Caco-2 (cell line): ENCODE measurements around the gene C9orf78. TPM values are rescaled to one million over a fixed set of nuclear protein-coding genes. Genes with fewer than 3 reads are reported as not detected.

Source experiments
- BruUV-seq: library from RNA; stranded (reverse); fragments of 400-500 nt; replicated peaks from 2 replicates; lab custom pipeline; 2021; lab: Mats Ljungman, UMichigan
- CTCF ChIA-PET: fragments of 300-600 bp; sonication (Branson Sonifier 250); formaldehyde crosslinking; loops from one replicate; lab custom pipeline; 2022; ENCODE audit warnings: antibody characterized with exemption; lab: Charles Lee
- POLR2A ChIA-PET: fragments of 300-600 bp; sonication (Branson Sonifier 250); formaldehyde crosslinking; loops from one replicate; lab custom pipeline; 2022; ENCODE audit warnings: antibody characterized with exemption; lab: Charles Lee
- DNase-seq, 2 experiments: peaks; one replicate each; pipeline versions ENCODE4 v3.0.0 to v3.0.0-alpha.2; 2020 to 2022
- H3K27me3 ChIP-seq: replicated peaks from 2 replicates; pipeline ENCODE4 v1.6.0; 2011; ENCODE audit warnings: low read length; ENCODE audit not compliant: control insufficient read depth, insufficient read depth
- H3K36me3 ChIP-seq: 2 replicates; pipeline ENCODE4 v1.5.1; 2011; ENCODE audit warnings: low read length; ENCODE audit not compliant: control insufficient read depth, insufficient read depth
- H3K4me1 ChIP-seq: fragments of 250-450 bp; sonication (Bioruptor Pico); 2 replicates; pipeline ENCODE4 v1.5.1; 2020; ENCODE audit warnings: mild to moderate bottlenecking
- H3K4me3 ChIP-seq: 2 replicates; pipeline ENCODE4 v1.5.1; 2011; ENCODE audit warnings: low read depth, mild to moderate bottlenecking, control low read depth, low read length
- H3K9me3 ChIP-seq: fragments of 250-450 bp; sonication (Bioruptor Pico); 2 replicates; pipeline ENCODE4 v1.5.1; 2020; ENCODE audit warnings: mild to moderate bottlenecking, moderate library complexity
- H3K27ac Mint-ChIP-seq: one replicate; pipeline ENCODE4 v1.8.0; 2022; ENCODE audit warnings: mixed read lengths; ENCODE audit not compliant: unreplicated experiment
- H3K27me3 Mint-ChIP-seq: one replicate; pipeline ENCODE4 v1.8.0; 2022; ENCODE audit warnings: mixed read lengths; ENCODE audit not compliant: insufficient read depth, unreplicated experiment
- H3K36me3 Mint-ChIP-seq: one replicate; pipeline ENCODE4 v1.8.0; 2022; ENCODE audit warnings: mild to moderate bottlenecking, mixed read lengths; ENCODE audit not compliant: insufficient read depth, unreplicated experiment
- H3K4me1 Mint-ChIP-seq: one replicate; pipeline ENCODE4 v1.8.0; 2022; ENCODE audit warnings: low read depth, mixed read lengths; ENCODE audit not compliant: unreplicated experiment
- H3K4me3 Mint-ChIP-seq: one replicate; pipeline ENCODE4 v1.8.0; 2022; ENCODE audit warnings: mild to moderate bottlenecking, moderate library complexity, mixed read lengths; ENCODE audit not compliant: unreplicated experiment
- H3K9me3 Mint-ChIP-seq: one replicate; pipeline ENCODE4 v1.8.0; 2022; ENCODE audit warnings: mixed read lengths; ENCODE audit not compliant: unreplicated experiment
- CTCF ChIP-seq, 2 experiments: fragments of 200-600 bp in 1 of 2; IDR thresholded peaks; 1 replicate in 1 of 2; 2 replicates in 1 of 2; pipeline versions ENCODE4 v1.5.1 to v1.8.0; 2011 to 2022; ENCODE audit warnings: antibody characterized with exemption in 1 of 2, control low read depth in 1 of 2, inconsistent platforms in 1 of 2, low read depth in 1 of 2, low read length in 1 of 2, mild to moderate bottlenecking in 1 of 2, moderate library complexity in 1 of 2; ENCODE audit not compliant: insufficient read depth in 1 of 2, severe bottlenecking in 1 of 2, unreplicated experiment in 1 of 2
- intact Hi-C: fragments of 100-400 bp; cut with micrococcal nuclease; formaldehyde crosslinking; loops from one replicate; pipeline ENCODE4 v1.10.0; 2022; ENCODE audit not compliant: unreplicated experiment
- total RNA-seq: library from RNA; stranded (reverse); gene quantifications from 2 replicates; pipeline ENCODE4 v1.2.3, GENCODE V29; 2022

Gene C9orf78
- total RNA-seq, 1 experiment from 2014 or later = 44.1 TPM

DNA sequence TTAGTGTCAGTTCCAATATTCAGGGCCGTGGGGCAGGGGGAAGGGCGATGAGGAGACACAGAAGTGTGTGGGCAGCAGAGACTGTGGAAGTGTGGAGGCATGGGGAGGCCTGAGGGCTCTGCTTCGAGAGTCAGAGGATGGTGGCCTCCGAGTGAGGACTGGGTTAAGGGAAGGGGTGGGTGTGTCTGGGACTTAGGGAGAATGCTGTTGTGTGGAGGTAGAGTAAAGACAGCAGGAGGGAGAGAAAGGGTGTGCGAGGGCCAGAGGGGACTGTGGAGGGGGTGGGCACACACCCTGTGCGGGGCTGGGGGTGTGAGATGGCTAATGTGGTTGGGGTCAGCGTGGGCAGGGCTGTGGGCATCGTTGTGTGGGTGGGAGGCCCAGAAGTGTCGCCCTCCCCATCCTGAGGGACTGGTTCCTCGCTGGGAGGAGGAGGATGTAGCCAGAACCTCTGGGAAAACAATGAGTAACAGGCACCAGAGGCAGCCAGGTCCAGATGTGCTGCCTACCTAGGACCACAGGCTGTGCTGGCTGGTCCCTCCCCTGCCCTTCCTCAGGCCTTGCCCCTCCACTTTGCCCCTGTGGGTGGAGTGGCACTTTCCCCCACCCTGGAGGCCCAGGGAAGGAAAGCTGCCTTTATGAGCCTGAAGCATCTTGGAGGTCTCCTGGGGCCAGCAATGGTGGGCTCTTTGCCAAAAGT, 4.4 kb upstream of the C9orf78 start:
- no peaks in the 10 kb centered on the region for H3K4me1 Mint-ChIP-seq
- no peaks in the 10 kb centered on the region for H3K9me3 Mint-ChIP-seq
- DNase-seq = no peak
- no peaks in the 10 kb centered on the region for H3K27me3 Mint-ChIP-seq
- no peaks in the 10 kb centered on the region for H3K9me3 ChIP-seq
- no peak overlapping the region for H3K4me3 Mint-ChIP-seq
- CTCF ChIA-PET = no interaction called here
- TF ChIP-seq CTCF (IDR thresholded peaks at IDR 0.05; ENCODE audit: insufficient read depth in 1 of 2, low read depth in 1 of 2, low read length in 1 of 2, severe bottlenecking in 1 of 2, unreplicated experiment in 1 of 2) = no peak
- H3K36me3 ChIP-seq = no peaks in the 10 kb centered on the region
- H3K27ac Mint-ChIP-seq = no peak overlapping the region
- BruUV-seq = no TSS peak
- H3K27me3 ChIP-seq = no peaks in the 10 kb centered on the region
- intact Hi-C loops = no loop called here
- POLR2A ChIA-PET = no interaction called here
- H3K4me1 ChIP-seq = no peaks in the 10 kb centered on the region
- H3K4me3 ChIP-seq = no peak overlapping the region
- peaks cover 13% of the 10 kb centered on the region for H3K36me3 Mint-ChIP-seq

GRCh38 chr9:129838707-129839259, 3.7 kb upstream of the C9orf78 start:
- BruUV-seq = no TSS peak
- Mint-ChIP-seq H3K27me3 (no peaks in the 10 kb centered on the region), H3K36me3 (peaks cover 13% of the 10 kb centered on the region), H3K4me1 (peaks cover 5% of the 10 kb centered on the region), H3K9me3 (no peaks in the 10 kb centered on the region), H3K27ac (no peak overlapping the region), H3K4me3 (no peak overlapping the region)
- H3K9me3 ChIP-seq = no peaks in the 10 kb centered on the region
- intact Hi-C loops = no loop called here
- H3K4me3 ChIP-seq = no peak overlapping the region
- H3K36me3 ChIP-seq = no peaks in the 10 kb centered on the region
- POLR2A ChIA-PET = no interaction called here
- no peaks in the 10 kb centered on the region for H3K27me3 ChIP-seq
- no peak for TF ChIP-seq CTCF (IDR thresholded peaks at IDR 0.05; ENCODE audit: insufficient read depth in 1 of 2, low read depth in 1 of 2, low read length in 1 of 2, severe bottlenecking in 1 of 2, unreplicated experiment in 1 of 2)
- peaks cover 3% of the 10 kb centered on the region; the same call in 1 of the 2 replicates for H3K4me1 ChIP-seq
- CTCF ChIA-PET = no interaction called here
- DNase-seq = no peak

DNA sequence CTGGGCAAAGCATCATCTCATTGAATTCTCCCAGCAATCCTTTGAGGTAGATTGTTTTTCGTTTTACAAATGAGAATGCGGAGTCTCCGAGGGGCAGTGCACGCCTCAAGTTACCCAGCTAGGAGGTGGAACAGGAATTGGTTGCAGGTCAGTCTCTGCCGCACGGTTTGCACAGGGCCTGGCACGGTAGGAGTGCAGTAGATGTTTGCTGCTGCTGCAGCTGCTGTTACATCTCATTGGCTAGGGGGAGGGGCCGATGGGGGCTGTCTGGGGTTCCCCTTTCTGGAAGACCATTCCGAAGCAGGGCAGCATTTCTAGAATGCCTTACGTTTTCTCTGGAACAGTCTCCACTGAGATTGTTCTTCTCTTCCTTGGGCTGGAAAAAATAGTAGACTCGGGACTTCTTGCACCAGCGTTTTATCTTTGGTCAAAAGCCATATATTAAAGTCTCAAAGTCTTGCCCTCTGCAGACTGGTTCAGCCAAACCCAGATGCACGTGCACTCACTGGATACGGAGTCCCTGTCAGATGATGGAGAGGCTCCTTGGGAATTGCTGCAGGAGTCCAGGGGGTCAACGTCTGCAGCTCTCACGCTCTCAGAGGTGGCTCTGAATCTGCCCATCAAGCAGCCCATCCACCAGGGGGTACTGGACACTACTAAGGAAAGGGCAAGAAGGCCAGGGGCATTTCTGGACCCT, 1.4 kb upstream of the C9orf78 start:
- Mint-ChIP-seq H3K36me3 (peaks cover 31% of the 10 kb centered on the region), H3K9me3 (no peaks in the 10 kb centered on the region), H3K4me1 (peaks cover 11% of the 10 kb centered on the region), H3K27me3 (no peaks in the 10 kb centered on the region), H3K4me3 (peak overlapping the region; percentile 100), H3K27ac (peak overlapping the region; percentile 100)
- ChIA-PET CTCF (no interaction called here), POLR2A (no interaction called here)
- intact Hi-C loops = no loop called here
- Histone ChIP-seq H3K27me3 (no peaks in the 10 kb centered on the region), H3K4me3 (peak overlapping the region; percentile 82), H3K4me1 (peaks cover 3% of the 10 kb centered on the region; the same call in 1 of the 2 replicates), H3K9me3 (no peaks in the 10 kb centered on the region), H3K36me3 (no peaks in the 10 kb centered on the region)
- no peak for DNase-seq
- TF ChIP-seq CTCF (IDR thresholded peaks at IDR 0.05; ENCODE audit: insufficient read depth in 1 of 2, low read depth in 1 of 2, low read length in 1 of 2, severe bottlenecking in 1 of 2, unreplicated experiment in 1 of 2) = no peak
- no TSS peak for BruUV-seq
